ENCODE measurements around the gene MIGA1.
"Not testable (repeated sequence)": the region's sequence is repeated elsewhere in the genome, so short reads cannot be mapped to it uniquely, and the experiment has no call there.

MIGA1 gene

DNA sequence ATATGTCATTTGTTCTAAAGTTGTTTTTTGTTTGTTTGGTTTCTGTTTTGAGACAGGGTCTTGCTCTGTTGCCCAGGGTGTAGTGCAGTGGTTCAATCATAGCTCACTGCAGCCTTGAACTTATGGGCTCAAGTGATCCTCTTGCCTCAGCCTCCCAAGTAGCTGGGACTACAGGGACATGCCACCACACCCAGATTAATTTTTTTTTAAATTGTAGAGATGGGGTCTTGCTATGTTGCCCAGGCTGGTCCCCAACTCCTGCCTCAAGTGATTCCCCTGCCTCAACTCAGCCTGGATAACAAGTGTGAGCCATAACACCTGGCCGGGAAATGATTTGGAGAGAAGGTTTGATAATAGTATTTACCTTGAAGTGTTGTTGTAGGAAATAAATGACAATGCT, 127.2 kb downstream of the MIGA1 start:
- H3K9ac ChIP-seq (ENCODE audit: insufficient read length, low read depth), result no peak overlapping the region
- no peaks in the 10 kb centered on the region for H3K27me3 ChIP-seq (ENCODE audit: insufficient read depth, insufficient read length)
- DNase-seq (ENCODE audit: low read depth, low spot score), result no peak
- no peaks in the 10 kb centered on the region for H3K9me3 ChIP-seq (ENCODE audit: insufficient read depth, low read length)
- H3K4me3 ChIP-seq (ENCODE audit: insufficient read length, low read depth), result no peak overlapping the region
- H3K36me3 ChIP-seq (ENCODE audit: insufficient read depth, insufficient read length, low read length), result peaks cover 22% of the 10 kb centered on the region
- H3K4me1 ChIP-seq (ENCODE audit: insufficient read depth, insufficient read length), result no peaks in the 10 kb centered on the region
- TF ChIP-seq SUZ12 (IDR thresholded peaks at IDR 0.05; ENCODE audit: extremely low read depth, insufficient read depth, insufficient read length), result no peak

DNA sequence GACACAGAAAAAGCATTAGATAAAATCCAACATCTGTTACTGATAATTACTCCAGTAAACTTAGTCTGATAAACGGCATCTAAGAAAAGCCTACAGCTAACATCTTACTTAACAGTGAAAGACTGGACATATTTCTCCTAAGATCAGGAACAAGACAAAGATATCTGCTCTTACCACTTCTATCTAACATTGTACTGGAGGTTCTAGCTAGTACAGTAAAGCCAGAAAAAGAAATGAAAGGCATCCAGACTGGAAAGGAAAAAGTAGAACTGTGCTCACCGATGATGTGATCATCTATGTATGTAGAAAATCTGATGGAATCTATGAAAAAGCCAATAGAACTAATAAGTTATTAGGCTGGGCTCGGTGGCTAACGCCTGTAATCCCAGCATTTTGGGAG, 130.7 kb downstream of the MIGA1 start:
- Histone ChIP-seq H3K9ac (ENCODE audit: insufficient read length, low read depth) (no peak overlapping the region), H3K4me3 (ENCODE audit: insufficient read length, low read depth) (no peak overlapping the region), H3K9me3 (ENCODE audit: insufficient read depth, low read length) (no peaks in the 10 kb centered on the region), H3K4me1 (ENCODE audit: insufficient read depth, insufficient read length) (no peaks in the 10 kb centered on the region), H3K27me3 (ENCODE audit: insufficient read depth, insufficient read length) (no peaks in the 10 kb centered on the region), H3K36me3 (ENCODE audit: insufficient read depth, insufficient read length, low read length) (peaks cover 10% of the 10 kb centered on the region)
- DNase-seq (ENCODE audit: low read depth, low spot score), result no peak
- TF ChIP-seq ZNF274 (IDR thresholded peaks at IDR 0.05; ENCODE audit: low read depth, low read length) (no peak), SUZ12 (IDR thresholded peaks at IDR 0.05; ENCODE audit: extremely low read depth, insufficient read depth, insufficient read length) (no peak), YY1 (IDR thresholded peaks at IDR 0.05; ENCODE audit: insufficient read depth, insufficient read length) (no peak)

DNA sequence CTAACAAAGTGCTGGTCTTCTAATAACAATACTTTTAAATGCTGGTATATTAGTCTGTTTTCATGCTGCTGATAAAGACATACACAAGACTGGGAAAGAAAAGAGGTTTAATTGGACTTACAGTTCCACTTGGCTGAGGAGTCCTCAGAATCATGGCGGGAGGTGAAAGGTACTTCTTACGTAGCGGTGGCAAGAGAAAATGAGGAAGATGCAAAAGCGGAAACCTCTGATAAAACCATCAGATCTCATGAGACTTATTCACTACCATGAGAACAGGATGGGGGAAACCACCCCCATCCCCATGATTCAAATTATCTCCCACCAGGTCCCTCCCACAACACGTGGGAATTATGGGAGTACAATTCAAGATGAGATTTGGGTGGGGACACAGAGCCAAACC, 139.5 kb downstream of the MIGA1 start:
- H3K36me3 ChIP-seq (ENCODE audit: insufficient read depth, insufficient read length, low read length), result peaks cover 45% of the 10 kb centered on the region
- H3K4me3 ChIP-seq (ENCODE audit: insufficient read length, low read depth); H3K9me3 ChIP-seq (ENCODE audit: insufficient read depth, low read length); H3K4me1 ChIP-seq (ENCODE audit: insufficient read depth, insufficient read length); H3K27me3 ChIP-seq (ENCODE audit: insufficient read depth, insufficient read length); DNase-seq (ENCODE audit: low read depth, low spot score); H3K9ac ChIP-seq (ENCODE audit: insufficient read length, low read depth): not testable (repeated sequence)

DNA sequence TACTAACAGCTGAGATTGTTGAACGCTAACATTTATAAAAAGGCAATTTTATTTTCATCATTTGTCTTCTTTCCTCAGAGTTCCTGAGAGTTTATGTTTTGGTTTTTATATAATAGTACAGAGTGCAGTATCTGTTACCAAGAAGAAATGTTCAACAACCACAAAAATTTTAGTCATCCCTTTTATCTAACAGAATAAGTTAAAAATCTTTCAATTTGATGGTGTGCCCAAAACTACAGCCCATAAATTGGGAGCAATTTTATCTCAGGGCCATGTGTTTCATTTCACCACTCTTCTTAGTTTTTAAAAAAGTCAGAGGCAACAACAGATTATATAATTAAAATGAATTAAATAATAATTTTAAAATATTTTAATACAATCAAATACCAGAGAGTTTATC, 146.1 kb downstream of the MIGA1 start:
- no peak overlapping the region for H3K9ac ChIP-seq (ENCODE audit: insufficient read length, low read depth)
- H3K27me3 ChIP-seq (ENCODE audit: insufficient read depth, insufficient read length), result no peaks in the 10 kb centered on the region
- TF ChIP-seq YY1 (IDR thresholded peaks at IDR 0.05; ENCODE audit: insufficient read depth, insufficient read length) (no peak), ZNF274 (IDR thresholded peaks at IDR 0.05; ENCODE audit: low read depth, low read length) (no peak), SUZ12 (IDR thresholded peaks at IDR 0.05; ENCODE audit: extremely low read depth, insufficient read depth, insufficient read length) (no peak)
- no peaks in the 10 kb centered on the region for H3K4me1 ChIP-seq (ENCODE audit: insufficient read depth, insufficient read length)
- DNase-seq (ENCODE audit: low read depth, low spot score), result no peak
- no peaks in the 10 kb centered on the region for H3K9me3 ChIP-seq (ENCODE audit: insufficient read depth, low read length)
- no peak overlapping the region for H3K4me3 ChIP-seq (ENCODE audit: insufficient read length, low read depth)
- H3K36me3 ChIP-seq (ENCODE audit: insufficient read depth, insufficient read length, low read length), result peaks cover 68% of the 10 kb centered on the region

- Histone ChIP-seq H3K4me1 (ENCODE audit: insufficient read depth, insufficient read length) (no peaks in the 10 kb centered on the region), H3K9ac (ENCODE audit: insufficient read length, low read depth) (no peak overlapping the region), H3K27me3 (ENCODE audit: insufficient read depth, insufficient read length) (no peaks in the 10 kb centered on the region), H3K9me3 (ENCODE audit: insufficient read depth, low read length) (no peaks in the 10 kb centered on the region), H3K4me3 (ENCODE audit: insufficient read length, low read depth) (no peak overlapping the region), H3K36me3 (ENCODE audit: insufficient read depth, insufficient read length, low read length) (peaks cover 70% of the 10 kb centered on the region)
- no peak for DNase-seq (ENCODE audit: low read depth, low spot score)
- TF ChIP-seq YY1 (IDR thresholded peaks at IDR 0.05; ENCODE audit: insufficient read depth, insufficient read length) (no peak), SUZ12 (IDR thresholded peaks at IDR 0.05; ENCODE audit: extremely low read depth, insufficient read depth, insufficient read length) (no peak), ZNF274 (IDR thresholded peaks at IDR 0.05; ENCODE audit: low read depth, low read length) (no peak)
Observed at GRCh38 chr1:77925956-77926355, 146.5 kb downstream of the MIGA1 start.

- no peak for DNase-seq (ENCODE audit: low read depth, low spot score)
- no peaks in the 10 kb centered on the region for H3K4me1 ChIP-seq (ENCODE audit: insufficient read depth, insufficient read length)
- H3K9ac ChIP-seq (ENCODE audit: insufficient read length, low read depth), result no peak overlapping the region
- no peaks in the 10 kb centered on the region for H3K9me3 ChIP-seq (ENCODE audit: insufficient read depth, low read length)
- H3K36me3 ChIP-seq (ENCODE audit: insufficient read depth, insufficient read length, low read length), result peaks cover 64% of the 10 kb centered on the region
- H3K4me3 ChIP-seq (ENCODE audit: insufficient read length, low read depth), result no peak overlapping the region
- H3K27me3 ChIP-seq (ENCODE audit: insufficient read depth, insufficient read length), result no peaks in the 10 kb centered on the region
- TF ChIP-seq ZNF274 (IDR thresholded peaks at IDR 0.05; ENCODE audit: low read depth, low read length) (no peak), YY1 (IDR thresholded peaks at IDR 0.05; ENCODE audit: insufficient read depth, insufficient read length) (no peak), SUZ12 (IDR thresholded peaks at IDR 0.05; ENCODE audit: extremely low read depth, insufficient read depth, insufficient read length) (no peak)
Observed at GRCh38 chr1:77926561-77927357, 147.3 kb downstream of the MIGA1 start.

GRCh38 chr1:77927414-77927813, 148.0 kb downstream of the MIGA1 start:
- no peak for DNase-seq (ENCODE audit: low read depth, low spot score)

More at GRCh38 chr1:77927414-77927813, 148.0 kb downstream of the MIGA1 start:
- Histone ChIP-seq H3K9ac (ENCODE audit: insufficient read length, low read depth) (no peak overlapping the region), H3K36me3 (ENCODE audit: insufficient read depth, insufficient read length, low read length) (peaks cover 66% of the 10 kb centered on the region), H3K27me3 (ENCODE audit: insufficient read depth, insufficient read length) (no peaks in the 10 kb centered on the region), H3K9me3 (ENCODE audit: insufficient read depth, low read length) (no peaks in the 10 kb centered on the region), H3K4me1 (ENCODE audit: insufficient read depth, insufficient read length) (no peaks in the 10 kb centered on the region), H3K4me3 (ENCODE audit: insufficient read length, low read depth) (no peak overlapping the region)
- TF ChIP-seq ZNF274 (IDR thresholded peaks at IDR 0.05; ENCODE audit: low read depth, low read length) (no peak), YY1 (IDR thresholded peaks at IDR 0.05; ENCODE audit: insufficient read depth, insufficient read length) (no peak), SUZ12 (IDR thresholded peaks at IDR 0.05; ENCODE audit: extremely low read depth, insufficient read depth, insufficient read length) (no peak)
